ENCODE results near the gene MSANTD3.
A peak's percentile ranks its signal among the peaks of the same experiment; 100 is the strongest.
"Not testable (repeated sequence)": the region's sequence is repeated elsewhere in the genome, so short reads cannot be mapped to it uniquely, and the experiment has no call there.

The MSANTD3 gene

DNA sequence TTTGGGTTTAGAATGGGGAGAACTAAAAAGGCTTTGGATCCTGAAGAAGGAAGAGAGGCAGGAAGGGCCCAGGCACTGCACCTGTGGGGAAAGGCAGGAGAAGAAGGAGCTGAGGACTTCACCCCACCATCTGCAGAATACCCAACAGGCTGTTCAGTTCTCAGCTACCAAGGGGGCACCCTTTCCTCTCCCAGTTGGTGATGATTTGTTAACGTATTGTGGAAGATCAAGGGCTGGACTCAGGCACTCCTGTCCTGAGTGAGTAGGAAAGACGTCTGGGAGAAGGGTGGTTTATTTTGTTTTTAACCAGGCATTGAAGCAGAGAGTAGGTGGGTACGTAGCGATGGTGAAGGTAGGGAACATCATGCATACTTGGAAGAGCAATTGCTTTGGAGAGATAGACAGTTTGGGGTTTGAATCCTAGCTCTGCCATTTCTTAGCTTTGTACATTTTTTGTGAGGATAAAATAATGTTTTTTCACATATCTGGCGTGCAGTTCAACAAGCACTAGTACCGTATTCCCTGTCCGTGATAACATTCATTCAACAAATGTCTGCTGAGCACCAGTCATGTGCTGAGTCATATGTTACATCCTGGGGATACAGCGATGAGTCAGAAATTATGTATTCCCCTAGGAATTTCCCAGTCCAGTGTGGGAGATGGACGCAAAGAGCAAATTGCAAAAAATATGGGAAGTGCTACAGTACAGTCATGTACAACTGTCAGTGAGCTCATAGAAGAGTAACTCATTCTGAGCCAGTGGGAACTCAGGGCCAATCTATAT, 2.1 kb downstream of the MSANTD3 start:
- no peak for DNase-seq

DNA sequence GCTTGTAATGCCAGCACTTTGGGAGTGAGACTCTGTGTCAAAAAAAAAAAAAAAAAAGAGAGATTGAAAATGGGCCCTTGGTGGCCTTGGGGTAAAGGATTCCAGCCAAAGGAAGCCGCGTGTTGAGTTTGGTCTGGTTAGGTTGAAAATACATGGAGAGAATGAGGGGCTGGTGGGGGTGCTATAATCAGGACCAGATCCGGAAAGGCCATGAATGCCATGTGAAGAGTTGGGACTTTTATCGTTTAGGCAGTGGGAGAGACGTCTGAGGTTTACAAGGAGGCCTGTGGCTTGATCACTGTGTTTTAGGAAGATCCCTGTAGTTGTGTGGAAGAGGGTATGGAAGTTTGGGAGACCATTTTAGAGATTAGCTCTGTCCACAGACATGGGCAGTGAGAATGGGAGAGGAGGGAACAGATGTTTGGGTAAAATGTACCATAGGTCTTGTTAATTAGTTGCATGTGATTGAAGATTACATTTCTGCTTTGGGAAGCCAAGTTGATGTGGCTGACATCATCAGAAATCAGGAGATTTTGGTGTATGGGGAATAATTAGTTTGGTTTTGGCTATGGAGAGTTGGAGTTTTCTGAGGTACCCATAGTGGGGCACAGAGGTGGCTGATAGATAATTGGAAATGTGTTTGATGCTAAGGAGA, 3.5 kb downstream of the MSANTD3 start:
- no peak for DNase-seq

DNA sequence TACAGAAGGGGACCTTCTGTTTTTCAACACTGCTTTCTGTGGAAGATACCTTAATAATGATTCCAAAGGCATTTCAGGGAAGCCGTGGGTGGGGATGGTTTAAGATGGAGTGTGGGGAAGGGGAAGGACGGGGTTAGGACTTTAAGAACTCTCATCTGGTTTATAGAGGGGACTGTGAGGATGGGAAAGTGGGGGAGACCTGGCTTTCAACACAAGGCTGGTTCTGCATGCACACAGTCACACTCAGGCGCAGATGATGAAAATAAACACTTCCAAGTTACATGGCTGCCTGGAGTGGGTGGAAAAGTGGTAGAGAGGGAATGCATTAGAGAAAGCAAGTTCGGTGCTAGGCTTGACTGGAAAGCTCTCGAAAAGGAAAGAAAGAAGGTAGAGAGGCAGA, 4.9 kb downstream of the MSANTD3 start:
- no peak for DNase-seq

DNA sequence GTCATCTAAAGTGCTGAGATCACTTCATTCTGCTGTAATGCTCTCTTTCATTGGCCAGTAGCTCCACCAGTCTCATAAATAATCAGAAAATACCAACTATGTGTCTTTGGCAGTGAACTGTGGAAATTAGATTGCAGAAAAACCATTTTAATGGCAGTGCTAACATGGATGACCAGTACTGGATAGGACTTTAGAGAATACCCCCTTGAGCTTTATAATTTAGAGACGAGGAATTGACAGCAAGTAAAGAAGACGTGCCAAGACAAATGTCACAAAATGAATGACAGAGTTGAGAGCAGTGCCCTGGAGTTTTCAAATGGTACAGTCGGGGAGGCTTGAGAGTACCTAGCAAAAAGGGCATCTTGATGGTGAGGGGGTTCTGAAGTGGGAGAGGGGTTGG, 5.8 kb downstream of the MSANTD3 start:
- no peak for DNase-seq

DNA sequence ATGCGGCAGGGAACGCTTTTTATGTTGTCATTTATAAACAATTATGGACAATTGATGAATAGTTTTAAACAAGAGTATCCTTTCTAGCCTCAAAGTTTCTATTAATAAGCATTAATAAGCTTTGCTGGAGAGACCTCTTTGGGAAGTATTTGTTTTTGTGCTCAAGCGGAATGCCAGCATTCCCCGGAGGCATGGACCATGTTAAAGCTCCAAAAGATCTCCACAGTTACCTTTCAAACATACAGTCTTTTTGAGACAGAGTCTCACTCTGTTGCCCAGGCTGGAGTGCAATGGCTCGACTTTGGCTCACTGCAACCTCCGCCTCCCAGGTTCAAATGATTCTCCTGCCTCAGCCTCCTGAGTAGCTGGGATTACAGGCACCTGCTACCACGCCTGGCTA, 9.6 kb downstream of the MSANTD3 start:
- DNase-seq = no peak

DNA sequence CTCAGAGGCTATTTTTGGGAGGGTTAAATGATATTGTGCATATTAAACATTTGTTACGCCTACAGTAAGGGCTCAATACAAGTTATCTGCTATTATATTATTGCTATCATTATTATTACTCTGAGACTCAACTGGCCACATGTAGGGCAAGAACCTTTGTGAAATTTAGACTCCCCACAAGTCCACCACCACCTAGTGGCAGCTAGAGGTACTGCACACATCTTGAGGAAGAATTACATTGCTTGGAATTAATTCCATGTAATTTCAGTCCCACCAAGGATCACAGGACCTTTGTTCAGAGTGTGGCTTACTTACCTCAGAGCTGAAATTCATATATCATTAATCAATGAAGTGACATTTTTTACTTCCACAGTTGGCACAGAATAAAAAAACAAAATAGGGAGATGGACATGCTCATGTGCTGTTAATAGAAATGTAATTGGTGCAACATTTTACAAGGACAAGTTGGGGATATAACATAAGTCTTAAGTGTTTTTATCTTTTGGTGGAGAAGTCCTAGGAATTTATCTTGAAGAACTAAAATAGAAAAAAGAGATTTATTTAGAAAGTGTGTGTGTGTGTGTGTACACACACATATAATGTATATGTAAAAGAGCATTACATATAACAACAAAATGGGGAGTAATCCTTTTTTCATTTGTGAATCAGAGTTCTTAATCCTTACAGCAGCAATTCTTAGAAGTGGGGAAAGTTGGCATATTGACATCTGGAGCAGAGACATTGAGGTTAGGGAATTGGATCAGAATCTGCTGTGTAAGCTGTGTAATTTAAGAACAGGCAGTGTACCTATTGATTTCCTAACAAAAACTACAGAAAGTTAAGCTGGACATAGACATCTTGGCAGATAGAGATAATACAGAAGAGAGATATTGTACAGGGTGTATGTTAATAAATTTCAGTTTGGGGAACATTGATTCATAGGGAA, 11.2 kb downstream of the MSANTD3 start:
- DNase-seq = peak; percentile 70

DNA sequence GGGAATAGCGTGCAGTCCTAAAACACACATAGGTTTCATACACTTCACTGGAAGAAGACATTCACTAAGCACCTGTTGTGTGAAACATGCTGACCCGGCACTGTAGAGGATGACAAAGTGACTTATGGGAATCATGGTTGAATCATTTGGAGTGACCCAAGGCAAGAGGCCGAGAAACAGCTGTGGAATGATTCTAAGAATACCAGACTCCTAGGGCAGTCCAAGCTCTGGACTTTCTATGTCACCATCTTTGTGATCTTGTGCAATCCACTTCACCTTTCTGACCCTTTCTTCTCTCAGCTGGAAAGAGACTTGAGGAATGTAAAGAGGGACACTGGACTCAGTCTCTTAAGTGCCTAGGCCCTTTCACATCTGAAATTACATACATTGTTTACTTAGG, 13.1 kb downstream of the MSANTD3 start:
- no peak for DNase-seq

DNA sequence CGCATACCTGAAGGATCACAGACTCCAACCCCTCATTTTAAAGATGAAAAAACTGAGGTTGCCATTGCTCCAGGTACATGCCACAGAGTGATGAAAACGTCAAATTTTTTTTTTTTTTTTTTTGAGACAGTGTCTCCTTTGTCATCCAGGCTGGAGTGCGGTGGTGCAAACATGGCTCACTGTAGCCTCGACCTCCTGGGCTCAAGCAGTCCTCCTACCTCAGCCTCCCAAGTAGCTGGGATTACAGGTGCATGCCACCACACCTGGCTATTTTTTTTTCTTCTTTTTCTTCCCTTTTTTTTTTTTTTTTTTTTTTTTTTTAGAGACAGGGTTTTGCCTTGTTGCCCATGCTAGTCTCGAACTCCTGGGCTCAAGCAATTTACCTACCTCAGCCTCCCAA, 13.5 kb downstream of the MSANTD3 start:
- not testable (repeated sequence) for DNase-seq

DNA sequence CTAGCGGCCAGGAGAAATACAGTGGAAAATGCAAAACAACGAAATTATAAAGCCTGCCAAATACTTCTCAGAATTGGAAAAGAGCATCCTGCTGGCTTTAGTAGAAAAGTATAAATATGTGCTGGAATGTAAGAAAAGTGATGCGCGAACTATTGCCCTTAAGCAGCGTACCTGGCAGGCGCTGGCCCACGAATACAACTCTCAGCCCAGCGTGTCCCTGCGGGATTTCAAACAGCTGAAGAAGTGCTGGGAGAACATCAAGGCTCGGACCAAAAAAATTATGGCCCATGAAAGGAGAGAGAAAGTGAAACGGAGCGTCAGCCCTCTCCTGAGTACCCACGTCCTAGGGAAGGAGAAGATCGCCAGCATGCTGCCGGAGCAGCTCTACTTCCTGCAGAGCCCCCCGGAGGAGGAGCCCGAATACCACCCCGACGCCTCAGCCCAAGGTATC, 15.0 kb downstream of the MSANTD3 start:
- DNase-seq = no peak

DNA sequence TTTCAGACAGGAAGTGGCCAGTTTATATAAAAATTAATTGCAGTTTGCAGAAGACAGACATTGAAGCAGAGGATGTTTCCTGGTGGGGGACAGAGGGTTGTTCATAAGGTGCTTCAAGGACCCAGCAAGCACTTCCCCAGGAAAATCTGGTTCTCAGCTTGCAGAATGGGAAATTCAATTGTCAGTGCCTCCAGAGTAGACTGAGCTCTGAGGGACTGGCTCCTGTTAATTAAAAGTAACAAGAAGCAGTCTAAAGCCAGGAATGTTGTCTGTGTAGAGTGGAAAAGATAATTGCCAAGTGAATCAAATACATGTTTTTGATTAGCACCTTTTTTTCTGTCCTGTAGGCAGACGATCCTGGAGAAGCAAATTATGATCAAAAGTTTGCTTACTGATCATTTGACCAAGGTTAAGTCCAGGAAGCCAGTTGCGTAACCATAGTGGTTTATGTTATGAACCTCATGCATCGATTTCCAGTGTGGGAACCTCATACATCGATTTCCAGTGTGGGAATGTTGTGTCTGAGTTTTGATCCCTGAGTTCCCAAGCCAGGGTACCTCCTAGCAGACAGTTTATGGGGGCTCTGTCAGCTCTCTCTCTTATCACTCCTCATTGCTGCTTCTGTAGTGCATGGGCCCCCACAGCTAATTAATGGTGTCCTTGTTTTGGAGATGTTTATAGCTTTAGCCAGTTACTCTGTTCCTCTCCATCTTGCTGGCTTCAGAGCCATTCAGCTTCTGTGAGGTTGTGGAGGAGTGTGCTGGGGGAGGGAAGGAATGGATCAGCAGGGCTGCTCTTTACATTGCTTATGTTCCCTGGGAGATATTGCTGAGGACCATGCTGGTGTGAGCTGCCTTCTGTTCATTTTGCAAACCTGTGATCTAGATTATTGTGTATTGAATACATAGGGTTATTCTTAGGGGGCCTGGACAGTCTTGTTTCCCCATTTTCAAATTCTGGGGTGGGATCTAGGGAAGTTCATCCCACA, 17.1 kb downstream of the MSANTD3 start:
- no peak for DNase-seq

DNA sequence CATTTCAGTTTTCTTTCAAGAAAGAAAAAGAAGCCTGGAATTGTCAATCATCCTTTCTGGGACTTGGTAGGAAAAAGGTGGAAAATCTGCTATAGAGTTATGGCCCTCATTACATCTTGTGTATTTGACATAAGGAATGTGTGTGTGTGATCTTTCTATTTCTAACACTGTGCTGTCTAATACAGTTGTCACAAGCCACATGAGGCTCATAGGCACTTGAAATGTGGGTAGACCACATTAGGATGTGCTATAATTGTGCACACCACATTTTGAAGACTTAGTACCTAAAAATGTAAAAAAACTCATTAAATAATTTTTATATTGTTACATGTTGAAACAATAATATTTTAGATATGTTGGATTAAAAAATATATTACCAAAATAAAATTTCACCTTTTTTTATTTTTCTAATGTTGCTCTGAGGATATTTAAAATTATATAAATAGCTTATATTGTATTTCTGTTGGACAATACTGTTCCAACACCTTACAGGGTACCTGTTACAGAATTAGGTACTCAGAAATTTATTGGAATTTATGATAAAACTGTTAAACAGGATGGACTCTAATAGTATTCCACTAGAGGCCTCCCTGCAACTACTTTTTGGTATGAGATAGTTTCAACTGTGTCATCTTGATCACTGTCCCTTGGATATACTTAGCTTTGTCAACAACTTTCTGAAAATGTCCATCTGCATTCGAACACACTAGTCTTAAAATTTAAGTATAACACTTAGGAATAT, 18.4 kb downstream of the MSANTD3 start:
- no peak for DNase-seq

DNA sequence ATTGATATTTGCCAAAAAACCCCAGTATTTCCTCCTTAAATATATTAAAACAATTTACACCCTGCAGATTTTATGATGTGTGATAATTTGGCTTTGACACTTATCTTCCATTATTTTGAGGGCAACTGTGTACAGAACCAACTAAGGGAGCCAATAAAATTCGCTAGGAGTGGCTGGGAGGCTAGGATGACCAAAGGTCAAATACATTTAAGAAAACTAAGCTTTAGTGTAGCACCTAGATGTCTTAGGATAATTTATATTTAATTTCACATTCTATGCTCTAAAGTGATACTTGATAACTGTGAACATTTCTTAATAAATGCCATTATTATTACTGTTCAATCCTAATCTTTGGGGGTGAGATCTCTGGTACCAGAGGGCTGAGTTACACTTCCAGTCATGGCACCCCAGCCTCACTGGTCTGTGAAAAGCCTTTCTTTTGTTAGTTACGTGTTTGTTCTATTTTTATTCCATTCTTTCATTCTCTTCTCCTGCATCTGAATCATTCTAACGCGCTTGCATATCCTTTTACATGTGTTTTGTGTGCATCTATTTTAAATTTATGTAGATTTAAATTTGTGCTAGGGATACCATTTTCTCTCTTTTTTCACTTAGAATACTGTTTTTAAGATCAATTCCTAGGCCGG, 19.1 kb downstream of the MSANTD3 start:
- no peak for DNase-seq

DNA sequence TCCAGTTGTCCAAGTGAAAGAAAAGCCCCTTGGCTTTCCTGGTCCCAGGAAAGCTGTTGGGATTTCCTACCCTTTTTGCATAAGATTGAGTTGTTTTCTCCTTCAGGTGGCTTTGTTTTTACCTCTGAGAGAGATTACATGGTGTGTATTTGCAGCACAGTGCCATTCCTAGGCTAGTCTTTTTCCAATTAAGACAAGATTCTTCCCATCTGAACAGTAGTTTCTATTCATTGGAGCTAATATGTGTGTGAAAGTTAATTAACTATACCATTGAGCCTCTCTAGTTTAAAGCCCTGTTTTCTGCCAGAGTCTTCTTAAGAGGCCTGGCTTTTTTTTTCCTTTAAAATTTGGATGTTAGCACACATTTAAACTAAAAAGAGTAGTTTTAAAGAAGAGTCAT, 20.1 kb downstream of the MSANTD3 start:
- DNase-seq = no peak

DNA sequence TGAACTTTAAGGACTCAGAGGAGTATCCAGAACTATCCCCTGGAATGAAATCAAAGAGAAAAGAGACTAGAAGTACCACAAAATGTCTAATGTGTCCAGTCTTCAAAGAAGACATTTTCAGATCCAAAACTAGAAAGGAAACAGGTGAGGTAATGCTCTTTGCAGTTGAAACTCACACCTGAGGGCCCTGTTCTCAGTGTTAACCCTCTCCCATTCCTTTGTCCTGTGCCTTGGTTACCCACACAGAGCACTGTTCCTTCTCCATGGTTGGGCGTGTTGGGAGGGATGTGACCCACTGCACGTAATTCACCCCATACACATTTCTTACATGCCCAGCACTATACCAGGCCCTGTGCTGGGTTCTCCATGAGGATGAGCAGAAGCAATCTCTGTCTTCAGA, 21.3 kb downstream of the MSANTD3 start:
- DNase-seq = no peak

DNA sequence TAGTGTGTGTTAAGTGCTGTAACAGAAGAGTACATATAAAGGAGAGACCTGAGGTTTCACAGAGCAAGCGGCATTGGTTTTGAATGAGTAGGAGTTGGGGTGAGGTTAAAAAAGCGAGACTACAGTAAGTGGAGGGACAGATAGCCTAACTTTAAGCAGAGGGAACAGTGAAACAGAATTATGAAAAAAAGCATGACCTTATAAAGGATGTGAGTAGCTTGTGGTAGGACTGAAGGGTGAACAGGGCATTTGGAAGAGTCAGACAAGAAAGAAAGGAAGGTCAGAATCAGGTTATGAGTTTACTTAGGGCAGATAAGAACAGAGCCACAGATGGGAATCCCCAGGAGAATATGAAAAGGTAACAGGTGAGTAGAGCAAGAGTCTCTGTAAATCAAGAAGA, 22.5 kb downstream of the MSANTD3 start:
- DNase-seq = no peak

DNA sequence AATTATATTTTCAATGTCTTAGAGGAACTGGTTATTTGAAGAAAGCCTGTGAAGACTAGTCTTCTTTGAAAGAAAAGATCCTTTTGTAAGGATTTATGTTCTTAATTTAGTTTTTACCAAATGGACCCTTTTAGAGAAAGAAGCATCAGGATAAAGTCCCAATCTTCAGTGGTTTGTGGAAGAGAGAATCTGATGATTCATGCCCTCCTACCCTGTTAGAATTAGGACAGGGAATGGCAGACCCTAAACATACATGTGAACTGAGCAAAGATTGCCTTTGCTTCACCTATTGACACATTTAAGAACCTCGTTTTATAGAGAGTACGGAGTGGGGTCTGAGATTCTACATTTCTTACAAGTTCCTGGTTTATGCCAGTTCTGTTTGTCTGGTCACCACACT, 26.0 kb downstream of the MSANTD3 start:
- DNase-seq = no peak

DNA sequence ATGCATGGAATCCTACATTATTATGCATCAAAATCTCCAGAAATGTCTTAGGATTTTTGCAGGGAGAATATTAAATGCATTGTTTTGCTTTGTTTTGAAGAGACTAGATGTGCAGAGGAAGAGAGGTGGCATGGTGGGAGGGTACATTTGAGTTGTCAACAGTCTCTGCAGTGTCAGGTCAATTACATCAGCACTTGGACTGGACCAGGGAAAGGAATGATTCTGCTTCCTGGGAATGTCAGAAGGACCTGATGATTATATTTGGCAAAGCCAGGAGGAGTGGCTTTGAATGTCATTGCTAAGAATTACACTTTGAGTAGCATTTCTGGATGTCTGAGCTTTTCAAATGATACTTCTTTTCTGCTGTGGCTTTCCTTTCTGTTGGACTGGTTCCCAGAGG, 28.5 kb downstream of the MSANTD3 start:
- DNase-seq = no peak

DNA sequence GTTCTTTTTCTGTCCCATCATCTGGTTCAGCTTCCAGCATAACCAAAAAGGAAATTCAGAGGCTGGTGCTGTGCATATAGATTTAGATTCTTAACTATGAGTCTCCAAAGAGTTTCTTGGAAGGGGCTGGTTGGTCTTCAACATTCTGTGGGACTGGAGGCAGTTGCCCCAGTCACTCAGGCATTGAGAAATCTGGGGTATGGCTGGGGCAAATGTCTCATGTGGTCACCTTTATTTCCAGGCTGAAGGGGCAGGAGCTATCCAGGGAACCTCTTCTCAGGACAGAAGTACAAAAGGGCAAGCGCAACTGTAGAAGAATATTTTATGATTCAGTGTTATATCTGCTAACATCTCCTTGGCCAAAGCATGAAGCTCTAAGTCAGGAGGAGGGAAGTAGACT, 30.6 kb downstream of the MSANTD3 start:
- DNase-seq = no peak

DNA sequence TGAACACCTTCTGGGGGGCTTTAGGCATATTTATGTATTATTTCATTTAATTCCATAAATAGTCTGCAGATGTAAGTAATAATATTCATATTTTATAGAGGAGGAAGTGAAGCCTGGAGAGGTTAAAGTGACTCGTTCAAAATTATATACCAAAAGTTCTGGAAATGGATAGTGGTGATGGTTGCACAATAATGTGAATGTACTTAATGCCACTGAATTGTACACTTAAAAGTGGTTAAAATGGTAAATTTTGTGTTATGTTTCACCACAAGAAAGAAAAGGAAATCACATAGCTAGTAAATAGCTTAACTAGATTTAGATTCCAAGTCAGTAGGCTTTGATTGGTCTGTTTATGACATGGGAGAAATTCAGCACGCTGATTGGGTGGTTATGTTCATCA, 33.0 kb downstream of the MSANTD3 start:
- DNase-seq = no peak

DNA sequence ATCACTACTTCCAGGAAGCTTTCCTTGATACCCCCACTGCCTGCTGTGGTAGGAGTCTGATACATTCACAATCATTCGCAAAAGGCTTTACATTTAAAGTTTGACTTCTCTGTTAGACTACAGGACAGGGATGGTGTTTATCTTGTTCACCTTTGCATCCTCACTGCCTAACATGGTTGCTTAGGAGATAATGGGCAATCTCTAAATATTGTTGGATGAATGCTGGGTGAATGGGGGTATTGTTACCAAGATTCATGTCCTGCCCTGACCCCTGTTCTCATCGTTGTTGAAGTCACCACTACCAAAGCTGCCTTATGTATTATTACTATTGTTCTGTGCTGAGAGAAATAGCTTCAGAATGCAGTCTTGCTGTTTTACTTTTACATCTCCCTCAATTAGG, 38.3 kb downstream of the MSANTD3 start:
- no peak for DNase-seq

DNA sequence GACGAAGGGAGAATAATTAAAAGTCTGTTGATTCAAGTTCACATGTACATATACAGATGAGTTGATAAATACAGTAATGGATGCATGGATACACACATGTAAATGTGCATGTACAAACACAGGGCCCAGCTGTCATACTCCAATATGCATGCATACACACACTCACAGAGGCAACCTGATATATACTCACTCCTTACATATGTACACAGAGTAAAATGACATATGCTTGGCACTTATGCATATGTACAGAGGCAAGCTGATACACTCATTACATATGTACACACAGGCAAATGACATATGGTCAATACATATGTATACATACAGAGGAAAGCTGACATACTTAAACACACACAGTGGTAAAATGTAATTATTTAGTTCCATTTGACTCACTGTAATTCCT, 38.8 kb downstream of the MSANTD3 start:
- no peak for DNase-seq

All from CD4-positive, alpha-beta T cell treated with Interleukin-21 for 1 hour (primary cell).